Measurements from ENCODE around the gene ADRA2C.

GRCh38 chr4:3720466-3720865 is 45.7 kb upstream of the ADRA2C start:
- TF ChIP-seq CTCF (IDR thresholded peaks at IDR 0.05; ENCODE audit: low read depth, low read length, poor library complexity, severe bottlenecking) (no peak), EZH2phosphoT487 (IDR thresholded peaks at IDR 0.05; ENCODE audit: borderline replicate concordance, low read length) (no peak)
